ENCODE data around the gene ZNRF1.

The ZNRF1 gene

GRCh38 chr16:75054556-75054947 is 55.7 kb downstream of the ZNRF1 start:
- no peak for DNase-seq (ENCODE audit: insufficient read length, low spot score)
- FAIRE-seq = no peak

GRCh38 chr16:75058806-75059205 is 60.0 kb downstream of the ZNRF1 start:
- DNase-seq (ENCODE audit: insufficient read length, low spot score) (no peak), FAIRE-seq (peak; percentile 26)

- no peak for FAIRE-seq
- DNase-seq (ENCODE audit: insufficient read length, low spot score) = no peak
Observed at GRCh38 chr16:75059411-75059810, 60.6 kb downstream of the ZNRF1 start.

- FAIRE-seq = no peak
- DNase-seq (ENCODE audit: insufficient read length, low spot score) = no peak
Observed at GRCh38 chr16:75060723-75061122, 61.9 kb downstream of the ZNRF1 start.

GRCh38 chr16:75061669-75062068 is 62.8 kb downstream of the ZNRF1 start:
- no peak for FAIRE-seq
- no peak for DNase-seq (ENCODE audit: insufficient read length, low spot score)

- DNase-seq (ENCODE audit: insufficient read length, low spot score) = no peak
Observed at GRCh38 chr16:75062135-75062975, 63.5 kb downstream of the ZNRF1 start.

GRCh38 chr16:75062976-75063346 is 64.1 kb downstream of the ZNRF1 start:
- FAIRE-seq (no peak), DNase-seq (ENCODE audit: insufficient read length, low spot score) (no peak)

More at GRCh38 chr16:75062135-75062975, 63.5 kb downstream of the ZNRF1 start:
- FAIRE-seq = no peak

GRCh38 chr16:75063549-75064088 is 64.8 kb downstream of the ZNRF1 start:
- DNase-seq (ENCODE audit: insufficient read length, low spot score) (no peak), FAIRE-seq (no peak)

GRCh38 chr16:75064403-75065148 is 65.8 kb downstream of the ZNRF1 start:
- FAIRE-seq = no peak
- DNase-seq (ENCODE audit: insufficient read length, low spot score) = no peak

GRCh38 chr16:75065149-75065505 is 66.3 kb downstream of the ZNRF1 start:
- FAIRE-seq = no peak
- DNase-seq (ENCODE audit: insufficient read length, low spot score) = no peak

- DNase-seq (ENCODE audit: insufficient read length, low spot score) = no peak
- no peak for FAIRE-seq
Observed at GRCh38 chr16:75065521-75066149, 66.8 kb downstream of the ZNRF1 start.

GRCh38 chr16:75066861-75067447 is 68.1 kb downstream of the ZNRF1 start:
- FAIRE-seq (no peak), DNase-seq (ENCODE audit: insufficient read length, low spot score) (no peak)

- FAIRE-seq (no peak), DNase-seq (ENCODE audit: insufficient read length, low spot score) (no peak)
Observed at GRCh38 chr16:75068085-75069031, 69.5 kb downstream of the ZNRF1 start.

GRCh38 chr16:75070012-75070841 is 71.4 kb downstream of the ZNRF1 start:
- no peak for FAIRE-seq

GRCh38 chr16:75071621-75072020 is 72.8 kb downstream of the ZNRF1 start:
- no peak for FAIRE-seq
- no peak for DNase-seq (ENCODE audit: insufficient read length, low spot score)

More at GRCh38 chr16:75070012-75070841, 71.4 kb downstream of the ZNRF1 start:
- no peak for DNase-seq (ENCODE audit: insufficient read length, low spot score)

GRCh38 chr16:75072239-75072947 is 73.6 kb downstream of the ZNRF1 start:
- FAIRE-seq (peak; percentile 77), DNase-seq (ENCODE audit: insufficient read length, low spot score) (no peak)

GRCh38 chr16:75073545-75074303 is 74.9 kb downstream of the ZNRF1 start:
- DNase-seq (ENCODE audit: insufficient read length, low spot score) (no peak), FAIRE-seq (no peak)
